Stimulated activated naive CD4-positive, alpha-beta T cell treated with Interleukin-2 at 50 U/mL for 16 hours (primary cell): ENCODE data around the gene HSD11B1.

ENCODE experiments used
- DNase-seq: peaks from one replicate; lab custom pipeline; 2025; lab: John Stamatoyannopoulos, UW

Gene HSD11B1

DNA sequence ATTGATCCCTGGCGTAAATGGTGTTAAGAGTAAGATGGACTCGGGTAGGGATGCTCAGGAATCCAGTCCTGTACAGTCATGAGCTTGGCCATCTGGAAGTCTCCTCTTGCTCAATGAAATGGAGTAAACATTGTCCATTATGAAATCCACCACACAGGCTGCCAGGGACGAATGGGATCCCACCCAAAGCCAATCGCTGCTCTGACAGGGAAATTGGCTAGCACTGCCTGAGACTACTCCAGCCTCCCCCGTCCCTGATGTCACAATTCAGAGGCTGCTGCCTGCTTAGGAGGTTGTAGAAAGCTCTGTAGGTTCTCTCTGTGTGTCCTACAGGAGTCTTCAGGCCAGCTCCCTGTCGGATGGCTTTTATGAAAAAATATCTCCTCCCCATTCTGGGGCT is at the start of gene HSD11B1:
Gene HSD11B1, plus strand, starts transcription at position 263 of the 400 bp plus-strand sequence. Its CDS starts 97 bp downstream, at position 360.
- DNase-seq = no peak

DNA sequence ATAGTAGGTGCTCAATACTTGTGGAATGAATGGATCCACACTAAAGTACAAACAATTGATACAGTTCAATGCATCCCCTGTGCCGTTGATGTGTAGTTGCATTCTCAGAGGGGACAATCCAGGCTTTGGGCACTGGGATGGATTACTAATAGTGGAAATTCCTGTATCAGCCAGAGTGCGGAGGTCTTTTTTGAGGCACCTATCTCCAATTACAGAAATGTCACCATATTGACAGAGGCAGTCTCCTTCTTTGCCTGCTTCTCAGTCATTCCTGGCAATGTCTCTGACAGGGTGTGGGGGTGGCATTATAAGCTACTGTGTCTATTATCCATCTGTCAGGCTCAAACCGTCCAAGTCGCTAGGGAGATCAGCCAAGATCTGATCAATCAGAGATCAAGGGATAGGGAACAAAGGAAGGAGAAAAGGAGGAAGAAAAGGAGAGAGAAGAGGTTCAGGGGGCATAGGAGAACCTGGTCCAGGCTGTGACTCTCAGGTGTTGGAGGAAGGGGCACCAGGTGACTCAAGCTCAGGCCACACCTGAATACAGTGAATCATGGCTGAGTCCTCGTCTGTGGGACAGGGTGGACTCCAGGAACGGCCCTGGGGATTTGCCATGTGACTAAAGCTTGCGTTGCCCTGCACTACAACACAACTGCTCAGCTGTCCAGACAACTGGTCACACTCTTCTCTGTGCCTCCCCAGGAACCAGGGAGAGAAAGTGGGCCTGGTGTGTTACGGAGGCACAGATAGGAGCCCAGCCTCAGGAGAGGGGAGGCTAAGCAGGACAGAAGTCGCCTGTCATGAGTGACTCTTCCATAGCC is 49.0 kb upstream of the HSD11B1 start:
- DNase-seq = no peak

- no peak for DNase-seq
Observed at GRCh38 chr1:209657140-209657879, 47.3 kb upstream of the HSD11B1 start.

DNA sequence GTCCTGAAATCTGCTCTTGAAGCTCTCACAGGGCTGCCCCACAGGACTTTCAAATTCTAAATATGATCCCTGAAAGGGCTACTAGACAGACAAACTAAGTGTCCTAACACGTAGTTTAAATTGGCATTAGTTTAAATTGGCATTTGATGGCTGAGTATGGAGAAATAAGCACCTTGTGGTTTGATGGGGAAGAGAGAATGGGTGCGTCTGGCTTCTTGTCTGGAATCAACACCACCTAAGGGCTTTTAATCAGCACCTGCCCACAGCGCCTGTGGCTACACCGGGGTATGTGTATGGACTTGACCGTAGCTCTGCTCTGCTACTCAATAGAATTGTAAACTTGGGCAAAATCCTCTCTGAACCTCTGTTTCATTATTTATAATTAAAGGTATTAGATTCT is 46.7 kb upstream of the HSD11B1 start:
- no peak for DNase-seq

DNA sequence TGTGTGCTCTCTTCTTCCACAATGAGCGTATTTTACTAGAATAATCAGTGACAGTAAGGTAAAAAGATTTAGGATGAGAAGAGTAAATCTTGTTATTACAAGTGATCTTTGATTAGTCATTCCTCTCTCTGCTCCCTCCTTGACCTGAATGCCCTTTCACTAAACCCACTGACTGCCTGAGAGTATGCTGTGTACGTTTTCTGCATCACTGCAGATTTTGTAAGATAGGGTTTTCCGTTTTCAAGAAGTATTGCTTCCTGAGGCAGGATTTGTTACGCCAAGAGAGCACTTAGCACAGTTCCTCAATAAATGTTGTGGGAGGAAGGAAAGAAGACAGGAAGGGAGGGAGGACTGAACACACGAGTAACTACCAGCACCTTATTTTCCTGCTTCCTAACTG is 44.7 kb upstream of the HSD11B1 start:
- no peak for DNase-seq

DNA sequence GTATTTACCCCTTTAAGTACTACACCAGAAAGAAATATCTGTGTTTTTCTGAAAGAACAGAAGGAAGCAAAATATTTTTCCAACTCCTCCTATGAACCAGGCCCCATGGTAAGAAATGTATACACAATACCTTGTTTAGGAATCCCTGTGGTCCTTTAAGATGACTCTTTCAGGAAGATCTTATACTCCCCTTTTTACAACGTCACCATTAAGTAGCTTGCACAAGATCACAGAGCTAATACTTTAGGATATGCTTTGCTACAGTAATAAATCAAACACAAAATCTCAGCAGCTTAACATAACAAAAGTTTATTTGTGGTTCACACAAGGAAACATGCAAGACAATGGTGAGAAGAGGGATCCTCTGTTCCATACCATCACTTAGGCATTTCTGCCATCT is 43.6 kb upstream of the HSD11B1 start:
- no peak for DNase-seq

DNA sequence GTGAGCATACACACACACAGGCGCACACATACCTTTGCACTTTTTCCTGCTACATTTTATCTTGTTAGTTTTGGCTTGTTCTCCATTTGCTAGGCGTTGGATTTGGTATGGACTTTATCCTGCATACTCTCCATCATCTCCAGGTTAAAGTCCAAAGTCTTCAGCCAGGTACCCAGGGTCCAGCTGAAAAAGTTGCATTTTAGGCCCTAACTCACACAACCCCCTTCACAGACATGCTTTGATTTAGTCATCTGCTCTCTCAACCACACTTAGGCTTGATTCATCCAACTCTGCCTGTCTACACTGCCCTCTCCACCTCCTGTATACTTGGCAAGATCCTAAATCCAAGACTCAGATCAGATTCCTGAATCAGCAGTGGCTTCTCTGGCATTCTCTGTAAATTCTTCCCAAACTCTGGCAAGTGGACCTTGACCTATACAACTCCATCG is 41.7 kb upstream of the HSD11B1 start:
- DNase-seq = no peak

DNA sequence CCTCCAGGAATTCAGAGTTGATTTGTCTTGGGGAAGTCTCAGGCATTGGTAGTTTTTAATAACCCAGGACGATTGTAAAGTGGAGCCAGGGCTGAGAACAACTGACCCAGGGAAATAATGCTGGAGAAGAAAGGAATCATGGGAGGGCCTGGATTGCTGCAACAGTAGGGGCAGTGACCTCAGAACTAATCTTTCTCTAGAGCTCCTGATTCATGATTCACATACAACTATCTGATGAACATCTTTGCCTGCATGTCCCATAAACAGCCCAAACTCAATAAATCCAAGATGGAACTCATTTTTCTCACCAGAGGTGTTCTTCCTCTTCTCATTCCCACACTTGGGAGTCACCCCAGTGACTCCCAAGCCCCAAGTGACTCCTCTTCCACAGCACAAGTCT is 37.5 kb upstream of the HSD11B1 start:
- no peak for DNase-seq

DNA sequence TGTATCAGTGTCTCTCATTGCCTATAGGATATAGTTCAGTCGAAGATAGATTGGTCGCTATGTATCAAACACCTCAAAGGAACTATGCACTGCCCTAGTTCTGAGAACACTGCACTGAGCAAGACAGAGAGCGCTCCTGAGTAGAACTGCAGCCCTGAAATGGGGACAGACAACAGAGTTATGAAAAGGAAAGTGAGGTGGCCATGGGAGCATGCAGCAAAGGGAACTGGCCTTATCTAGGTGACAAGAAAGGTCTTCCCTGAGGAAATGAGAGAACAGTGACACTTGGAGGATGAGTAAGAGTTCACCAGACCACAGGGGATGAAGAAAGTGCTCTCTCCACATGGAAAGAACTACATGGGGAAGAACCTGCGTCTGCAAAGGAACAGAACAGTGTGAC is 36.9 kb upstream of the HSD11B1 start:
- DNase-seq = no peak

- DNase-seq = no peak
Observed at GRCh38 chr1:209670441-209671082, 34.1 kb upstream of the HSD11B1 start.

DNA sequence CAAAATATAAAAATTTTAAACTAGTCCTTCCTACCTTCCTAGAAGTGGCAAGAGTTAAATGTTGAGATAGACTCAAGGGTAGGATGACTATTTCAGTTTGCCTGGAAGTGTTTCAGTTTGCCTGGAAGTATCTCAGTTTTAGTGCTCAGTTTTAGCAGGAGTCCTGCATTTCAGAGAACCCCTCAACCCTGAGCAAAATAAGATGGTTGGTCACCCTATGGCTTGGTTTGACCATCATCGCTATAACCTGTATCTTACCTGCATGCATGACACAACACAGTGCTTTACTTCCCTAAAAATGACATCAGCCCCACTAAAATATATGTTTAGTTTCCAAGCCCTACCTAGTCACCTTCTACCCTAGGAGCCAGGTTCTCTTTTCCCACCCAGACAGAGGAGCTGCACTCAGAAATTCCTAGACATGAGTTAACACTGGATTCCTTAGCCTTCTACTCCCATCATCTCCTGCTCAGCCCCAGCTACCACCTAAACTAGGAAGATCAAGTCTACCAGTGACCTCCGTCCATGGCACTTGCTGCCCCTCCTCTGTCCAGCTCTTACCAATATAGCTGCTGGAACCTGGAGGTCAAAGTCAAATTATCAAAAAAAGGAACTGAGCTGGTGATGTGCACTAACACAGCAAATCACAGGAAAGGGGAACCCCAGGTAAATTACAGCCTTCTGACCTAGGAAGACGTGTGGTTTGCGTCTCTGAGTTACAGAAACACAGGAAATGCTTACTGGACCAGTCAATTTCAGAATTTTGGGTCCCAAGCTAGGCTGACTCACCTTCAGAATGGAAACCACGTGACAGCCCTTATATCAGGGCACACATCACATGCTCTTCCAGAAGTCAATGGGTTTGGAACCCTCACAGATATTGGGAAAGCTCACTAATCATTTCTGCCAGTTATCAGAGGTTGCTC is 31.7 kb upstream of the HSD11B1 start:
- DNase-seq = peak; percentile 10

GRCh38 chr1:209673631-209674417 is 30.8 kb upstream of the HSD11B1 start:
- DNase-seq = no peak

GRCh38 chr1:209674957-209675564 is 29.6 kb upstream of the HSD11B1 start, which contains the start of gene G0S2:
G0S2 (plus strand) TSS chr1:209675412; CDS start chr1:209675685, 273 bp downstream.
- peak; percentile 34 for DNase-seq

- DNase-seq = no peak
Observed at GRCh38 chr1:209675565-209676154, 29.0 kb upstream of the HSD11B1 start.

- DNase-seq = no peak
Observed at GRCh38 chr1:209678981-209679539, 25.6 kb upstream of the HSD11B1 start.

DNA sequence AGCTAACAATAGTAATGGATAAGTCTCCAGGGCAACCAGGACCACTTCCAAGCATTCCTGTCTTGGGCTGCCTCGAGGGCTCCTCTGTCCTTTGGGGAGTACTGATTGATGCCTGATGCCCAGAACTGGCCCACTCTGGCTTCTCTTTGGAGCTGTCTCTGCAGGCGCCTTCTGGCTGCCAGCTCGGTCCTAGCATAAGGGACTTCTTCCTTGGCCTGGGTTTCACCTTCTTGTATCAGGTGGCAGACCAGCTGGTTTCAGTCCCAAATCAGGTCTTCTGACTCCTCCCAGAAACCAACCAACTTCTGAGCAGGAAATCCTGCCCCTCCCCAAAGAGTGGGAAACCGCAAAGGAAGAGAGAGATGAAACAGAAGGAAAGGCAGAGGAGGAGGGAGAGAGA is 18.8 kb upstream of the HSD11B1 start:
- no peak for DNase-seq

DNA sequence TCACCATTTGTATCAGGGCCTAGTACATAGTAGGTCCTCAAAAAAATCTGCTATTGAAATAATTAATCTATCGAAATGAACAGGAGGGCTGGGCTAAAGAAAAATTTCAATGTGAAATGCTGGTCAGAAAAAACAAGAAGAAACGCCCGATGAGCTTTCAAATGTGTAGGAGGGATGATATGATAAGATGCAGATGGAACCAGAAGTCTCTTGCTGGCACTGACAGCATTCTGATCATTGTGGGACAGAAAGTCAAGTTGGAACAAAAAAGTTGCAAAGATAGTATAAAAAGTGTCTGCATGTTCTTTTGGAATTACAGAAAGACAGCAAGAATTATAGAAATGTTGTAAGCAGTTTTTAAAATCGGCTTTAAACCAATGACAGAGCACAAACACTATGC is 18.3 kb upstream of the HSD11B1 start:
- no peak for DNase-seq

DNA sequence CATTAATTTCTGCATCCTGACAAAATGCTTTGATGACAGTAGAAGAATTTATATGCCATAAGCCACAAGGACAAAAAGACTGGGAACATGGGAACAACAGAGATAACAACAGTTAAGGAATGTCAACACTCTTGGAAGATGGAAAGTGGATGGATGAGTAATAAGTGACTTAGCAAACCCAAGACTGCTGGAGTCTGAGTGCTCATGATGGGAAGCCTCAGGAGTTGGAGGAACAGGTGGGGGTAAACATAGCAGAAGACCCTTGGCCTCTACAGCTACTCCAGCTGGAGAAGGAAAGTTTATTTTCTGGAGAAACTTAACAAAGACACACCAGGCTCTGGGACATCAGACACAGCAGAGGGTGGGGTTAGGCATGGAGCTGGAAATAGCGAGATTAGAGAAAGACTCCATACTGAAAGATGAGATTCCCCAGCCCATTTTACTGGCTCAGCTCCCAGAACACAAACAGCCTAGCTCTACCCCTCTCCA is 15.9 kb upstream of the HSD11B1 start:
- DNase-seq = no peak

- DNase-seq = no peak
Observed at GRCh38 chr1:209689477-209689876, 15.2 kb upstream of the HSD11B1 start.
